HEK293 (cell line): ENCODE measurements around the gene PYCR2.

Experiments
- CTCF ChIA-PET: fragments of 350-600 bp; formaldehyde crosslinking; extraction: SDS; loops from one replicate; lab custom pipeline; 2021; ENCODE audit warnings: antibody characterized with exemption; lab: Yijun Ruan, JAX
- POLR2A ChIA-PET: fragments of 300-600 bp; formaldehyde crosslinking; extraction: SDS; loops from one replicate; lab custom pipeline; 2020; ENCODE audit warnings: antibody characterized with exemption, inconsistent platforms; lab: Yijun Ruan, JAX
- H3K27ac ChIP-seq: fragments of 200-500 bp; sonication (Bioruptor generic); 2 replicates; pipeline ENCODE4 v1.5.1; 2014; ENCODE audit warnings: low read depth, low read length, control low read depth, inconsistent platforms; ENCODE audit errors: extremely low read depth
- H3K36me3 ChIP-seq, 2 experiments: fragments of 200-500 bp in 1 of 2; sonication (Bioruptor generic) in 1 of 2; 1 replicate in 1 of 2; 2 replicates in 1 of 2; pipeline ENCODE4 v1.5.1; 2014 to 2017; ENCODE audit warnings: inconsistent platforms in 2 of 2, low read length in 2 of 2; ENCODE audit not compliant: control insufficient read depth in 2 of 2, insufficient read depth in 1 of 2
- H3K4me1 ChIP-seq: fragments of 200-500 bp; sonication (Bioruptor generic); 2 replicates; pipeline ENCODE4 v1.5.1; 2014; ENCODE audit warnings: mild to moderate bottlenecking, low read length, inconsistent platforms; ENCODE audit not compliant: control insufficient read depth, insufficient read depth
- H3K4me3 ChIP-seq: 2 replicates; pipeline ENCODE4 v1.5.1; 2011; ENCODE audit warnings: low read depth, mild to moderate bottlenecking, control low read depth, low read length, moderate library complexity
- H3K9me3 ChIP-seq: fragments of 200-500 bp; sonication (Bioruptor generic); 2 replicates; pipeline ENCODE4 v1.5.1; 2014; ENCODE audit warnings: low read depth, low read length, inconsistent platforms; ENCODE audit not compliant: control insufficient read depth, insufficient read depth
- AEBP2 ChIP-seq: fragments of 450-650 bp; formaldehyde crosslinking; IDR thresholded peaks from 2 replicates; pipeline ENCODE4 v1.5.1; 2016; ENCODE audit warnings: missing biosample characterization, missing genetic modification characterization, borderline replicate concordance
- HIC1 ChIP-seq: fragments of 450-650 bp; formaldehyde crosslinking; IDR thresholded peaks from 2 replicates; pipeline ENCODE4 v1.5.1; 2016; ENCODE audit warnings: missing biosample characterization, missing genetic modification characterization
- KLF9 ChIP-seq: fragments of 450-650 bp; formaldehyde crosslinking; IDR thresholded peaks from 2 replicates; pipeline ENCODE4 v1.5.1; 2016; ENCODE audit warnings: missing biosample characterization, missing genetic modification characterization, low read depth
- MZF1 ChIP-seq: fragments of 450-650 bp; formaldehyde crosslinking; IDR thresholded peaks from 2 replicates; pipeline ENCODE4 v1.5.1; 2017; ENCODE audit warnings: missing biosample characterization, missing genetic modification characterization, borderline replicate concordance
- SCRT1 ChIP-seq: fragments of 450-650 bp; formaldehyde crosslinking; IDR thresholded peaks from 2 replicates; pipeline ENCODE4 v1.5.1; 2016; ENCODE audit warnings: missing biosample characterization, missing genetic modification characterization, borderline replicate concordance
- SCRT2 ChIP-seq: fragments of 450-650 bp; formaldehyde crosslinking; IDR thresholded peaks from 2 replicates; pipeline ENCODE4 v1.5.1; 2016; ENCODE audit warnings: missing biosample characterization, missing genetic modification characterization
- ZBTB49 ChIP-seq: fragments of 450-650 bp; formaldehyde crosslinking; IDR thresholded peaks from 2 replicates; pipeline ENCODE4 v1.5.1; 2016; ENCODE audit warnings: missing biosample characterization, missing genetic modification characterization, low read depth
- ZIC2 ChIP-seq: fragments of 450-650 bp; formaldehyde crosslinking; IDR thresholded peaks from 2 replicates; pipeline ENCODE4 v1.5.1; 2016; ENCODE audit warnings: missing biosample characterization, missing genetic modification characterization
- ZNF214 ChIP-seq: fragments of 450-650 bp; formaldehyde crosslinking; IDR thresholded peaks from 2 replicates; pipeline ENCODE4 v1.5.1; 2017; ENCODE audit warnings: missing biosample characterization, mild to moderate bottlenecking, missing genetic modification characterization, borderline replicate concordance
- ZNF530 ChIP-seq: fragments of 450-650 bp; formaldehyde crosslinking; IDR thresholded peaks from 2 replicates; pipeline ENCODE4 v1.5.1; 2016; ENCODE audit warnings: low read depth, missing biosample characterization, missing genetic modification characterization
- ZNF544 ChIP-seq: fragments of 450-650 bp; formaldehyde crosslinking; IDR thresholded peaks from 2 replicates; pipeline ENCODE4 v1.5.0; 2017; ENCODE audit warnings: missing biosample characterization, missing genetic modification characterization
- ZNF571 ChIP-seq: fragments of 450-650 bp; formaldehyde crosslinking; IDR thresholded peaks from 2 replicates; pipeline ENCODE4 v1.5.0; 2017; ENCODE audit warnings: missing biosample characterization, missing genetic modification characterization
- ZNF660 ChIP-seq: fragments of 450-650 bp; IDR thresholded peaks from 2 replicates; pipeline ENCODE4 v1.5.1; 2018; ENCODE audit warnings: missing biosample characterization, mild to moderate bottlenecking, missing genetic modification characterization
- ZNF701 ChIP-seq: fragments of 450-650 bp; formaldehyde crosslinking; IDR thresholded peaks from 2 replicates; pipeline ENCODE4 v1.5.1; 2016; ENCODE audit warnings: missing biosample characterization, missing genetic modification characterization
- TF ChIP-seq, protein P1 (sequence below): fragments of 450-650 bp; formaldehyde crosslinking; IDR thresholded peaks from 2 replicates; pipeline ENCODE4 v1.5.1; 2016; ENCODE audit warnings: missing biosample characterization, missing genetic modification characterization
- TF ChIP-seq, protein P2 (sequence below): fragments of 450-650 bp; formaldehyde crosslinking; IDR thresholded peaks from 2 replicates; pipeline ENCODE4 v1.5.0; 2017; ENCODE audit warnings: missing biosample characterization, missing genetic modification characterization, borderline replicate concordance

Gene PYCR2

GRCh38 chr1:225911191-225912130 lies 12.6 kb downstream of the PYCR2 start (continued):
- TF ChIP-seq, protein P1, sequence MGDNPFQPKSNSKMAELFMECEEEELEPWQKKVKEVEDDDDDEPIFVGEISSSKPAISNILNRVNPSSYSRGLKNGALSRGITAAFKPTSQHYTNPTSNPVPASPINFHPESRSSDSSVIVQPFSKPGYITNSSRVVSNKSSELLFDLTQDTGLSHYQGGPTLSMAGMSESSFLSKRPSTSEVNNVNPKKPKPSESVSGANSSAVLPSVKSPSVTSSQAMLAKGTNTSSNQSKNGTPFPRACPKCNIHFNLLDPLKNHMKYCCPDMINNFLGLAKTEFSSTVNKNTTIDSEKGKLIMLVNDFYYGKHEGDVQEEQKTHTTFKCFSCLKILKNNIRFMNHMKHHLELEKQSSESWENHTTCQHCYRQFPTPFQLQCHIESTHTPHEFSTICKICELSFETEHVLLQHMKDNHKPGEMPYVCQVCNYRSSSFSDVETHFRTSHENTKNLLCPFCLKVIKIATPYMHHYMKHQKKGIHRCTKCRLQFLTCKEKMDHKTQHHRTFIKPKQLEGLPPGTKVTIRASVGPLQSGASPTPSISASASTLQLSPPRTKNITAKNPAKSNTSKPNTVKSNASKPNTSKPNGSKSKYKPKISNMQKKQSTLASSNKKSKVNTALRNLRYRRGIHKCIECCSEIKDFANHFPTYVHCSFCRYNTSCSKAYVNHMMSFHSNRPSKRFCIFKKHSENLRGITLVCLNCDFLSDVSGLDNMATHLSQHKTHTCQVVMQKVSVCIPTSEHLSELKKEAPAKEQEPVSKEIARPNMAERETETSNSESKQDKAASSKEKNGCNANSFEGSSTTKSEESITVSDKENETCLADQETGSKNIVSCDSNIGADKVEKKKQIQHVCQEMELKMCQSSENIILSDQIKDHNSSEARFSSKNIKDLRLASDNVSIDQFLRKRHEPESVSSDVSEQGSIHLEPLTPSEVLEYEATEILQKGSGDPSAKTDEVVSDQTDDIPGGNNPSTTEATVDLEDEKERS (tag by site-specific recombination) = no peak
- 0 out of 2 replicates have a peak, but pooled peaks have one; percentile 49 for TF ChIP-seq ZNF660 (tag by site-specific recombination)

DNA sequence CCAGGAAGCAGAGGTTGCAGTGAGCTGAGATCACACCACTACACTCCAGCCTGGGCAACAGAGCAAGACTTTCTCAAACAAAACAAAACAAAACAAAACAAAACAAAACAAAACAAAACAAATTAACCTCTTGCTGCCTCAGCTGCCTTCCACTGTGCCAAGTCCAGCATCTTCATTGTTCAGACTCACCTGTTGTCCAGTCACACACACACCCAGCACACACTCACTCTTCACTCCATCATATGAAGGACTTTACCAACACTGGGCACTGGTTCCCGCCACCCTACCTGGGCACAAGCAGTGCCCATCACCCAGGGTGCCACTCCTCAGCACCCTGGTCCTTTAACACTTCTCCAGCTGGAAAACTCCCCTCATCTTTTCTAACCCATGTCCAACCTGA lies 14.6 kb downstream of the PYCR2 start:
- H3K27ac ChIP-seq = no peak overlapping the region
- H3K36me3 ChIP-seq = peaks cover 0 to 3% of the 10 kb centered on the region in 2 experiments; a peak in 1 of 3 replicates
- H3K9me3 ChIP-seq = no peaks in the 10 kb centered on the region
- POLR2A ChIA-PET = interaction anchor here (0.7 to 2.8 kb wide), 2 partner anchors 14 to 28 kb away, joined by 3 to 10 read pairs; partner anchors contain the start of gene PYCR2
- H3K4me1 ChIP-seq = no peaks in the 10 kb centered on the region
- TF ChIP-seq SCRT2 (tag by site-specific recombination) (peak; percentile 82), SCRT1 (tag by site-specific recombination) (peak; percentile 85; the same call in 1 of the 2 replicates), HIC1 (tag by site-specific recombination) (0 out of 2 replicates have a peak, but pooled peaks have one; percentile 58), ZBTB49 (tag by site-specific recombination) (no peak)
- CTCF ChIA-PET = interaction anchor here (0.6 to 9.1 kb wide), 10 partner anchors 23 to 437 kb away, joined by 3 to 84 read pairs (median 7); partner anchors contain the start of gene TMEM63A
- no peak overlapping the region for H3K4me3 ChIP-seq

DNA sequence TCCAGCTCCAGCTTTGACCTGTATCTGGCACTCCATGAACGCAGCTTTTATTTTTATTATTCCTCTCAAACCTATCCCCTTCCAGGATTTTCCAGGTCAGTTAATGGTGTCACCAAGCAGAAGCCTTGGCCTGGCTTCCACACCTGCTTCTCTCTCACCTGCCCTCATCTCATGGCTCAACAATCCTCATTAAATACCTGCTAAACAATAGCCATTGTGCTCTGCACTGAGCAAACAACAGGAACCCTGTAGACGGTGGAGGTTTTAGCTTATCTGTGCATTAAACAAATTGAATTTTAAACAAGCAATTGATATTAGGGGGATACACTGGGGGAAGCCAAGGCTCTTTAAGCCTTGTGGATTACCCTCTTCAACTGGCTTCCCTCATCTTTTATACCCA lies 15.3 kb downstream of the PYCR2 start:
- Histone ChIP-seq H3K36me3 (no peaks in the 10 kb centered on the region), H3K9me3 (no peaks in the 10 kb centered on the region), H3K4me3 (no peak overlapping the region), H3K4me1 (no peaks in the 10 kb centered on the region), H3K27ac (no peak overlapping the region)
- ChIA-PET POLR2A (interaction anchor here (0.7 to 0.8 kb wide), 2 partner anchors 15 to 28 kb away, joined by 3 read pairs; partner anchors contain the start of gene PYCR2), CTCF (interaction anchor here (0.5 to 9.1 kb wide), 10 partner anchors 11 to 438 kb away, joined by 3 to 84 read pairs (median 4); partner anchors contain the start of genes EPHX1 and TMEM63A)
- TF ChIP-seq ZNF530 (no peak), KLF9 (no peak), ZIC2 (tag by site-specific recombination) (no peak), ZNF701 (tag by site-specific recombination) (no peak), MZF1 (tag by site-specific recombination) (no peak), ZNF544 (tag by site-specific recombination) (no peak), AEBP2 (tag by site-specific recombination) (no peak), ZNF214 (tag by site-specific recombination) (no peak), ZNF571 (tag by site-specific recombination) (no peak)
- TF ChIP-seq, protein P2, sequence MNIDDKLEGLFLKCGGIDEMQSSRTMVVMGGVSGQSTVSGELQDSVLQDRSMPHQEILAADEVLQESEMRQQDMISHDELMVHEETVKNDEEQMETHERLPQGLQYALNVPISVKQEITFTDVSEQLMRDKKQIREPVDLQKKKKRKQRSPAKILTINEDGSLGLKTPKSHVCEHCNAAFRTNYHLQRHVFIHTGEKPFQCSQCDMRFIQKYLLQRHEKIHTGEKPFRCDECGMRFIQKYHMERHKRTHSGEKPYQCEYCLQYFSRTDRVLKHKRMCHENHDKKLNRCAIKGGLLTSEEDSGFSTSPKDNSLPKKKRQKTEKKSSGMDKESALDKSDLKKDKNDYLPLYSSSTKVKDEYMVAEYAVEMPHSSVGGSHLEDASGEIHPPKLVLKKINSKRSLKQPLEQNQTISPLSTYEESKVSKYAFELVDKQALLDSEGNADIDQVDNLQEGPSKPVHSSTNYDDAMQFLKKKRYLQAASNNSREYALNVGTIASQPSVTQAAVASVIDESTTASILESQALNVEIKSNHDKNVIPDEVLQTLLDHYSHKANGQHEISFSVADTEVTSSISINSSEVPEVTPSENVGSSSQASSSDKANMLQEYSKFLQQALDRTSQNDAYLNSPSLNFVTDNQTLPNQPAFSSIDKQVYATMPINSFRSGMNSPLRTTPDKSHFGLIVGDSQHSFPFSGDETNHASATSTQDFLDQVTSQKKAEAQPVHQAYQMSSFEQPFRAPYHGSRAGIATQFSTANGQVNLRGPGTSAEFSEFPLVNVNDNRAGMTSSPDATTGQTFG (tag by site-specific recombination) = no peak
